ENCODE data around the gene NPHP3.
A peak's percentile ranks its signal among the peaks of the same experiment; 100 is the strongest.

Gene NPHP3

GRCh38 chr3:132695422-132695821 lies 26.8 kb downstream of the NPHP3 start:
- DNase-seq, result no peak

DNA sequence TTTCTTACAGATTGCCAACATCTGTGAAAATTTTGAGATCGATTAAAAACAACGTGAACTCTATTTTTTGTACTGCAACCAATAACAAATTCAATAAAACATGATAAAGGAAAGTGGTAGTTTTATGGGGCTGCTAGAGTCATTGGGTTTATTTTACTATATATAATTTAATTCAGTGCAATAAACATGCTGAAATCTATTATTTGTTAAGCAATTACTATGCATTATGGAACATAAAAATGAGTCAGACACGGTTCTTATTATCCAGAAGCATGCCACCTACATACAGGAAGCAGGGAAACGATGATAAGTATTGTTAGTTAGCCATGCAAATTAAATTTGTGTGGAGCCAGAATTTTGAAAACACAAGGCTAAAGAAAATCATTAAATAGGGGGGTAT lies 27.2 kb downstream of the NPHP3 start:
- no peak for DNase-seq

GRCh38 chr3:132690040-132690439 lies 32.2 kb downstream of the NPHP3 start:
- DNase-seq, result no peak

GRCh38 chr3:132682201-132682600 lies 40.0 kb downstream of the NPHP3 start:
- DNase-seq, result no peak

- DNase-seq, result no peak
Measured at GRCh38 chr3:132681421-132681820, 40.8 kb downstream of the NPHP3 start.

GRCh38 chr3:132679911-132680310 lies 42.3 kb downstream of the NPHP3 start:
- DNase-seq, result no peak

DNA sequence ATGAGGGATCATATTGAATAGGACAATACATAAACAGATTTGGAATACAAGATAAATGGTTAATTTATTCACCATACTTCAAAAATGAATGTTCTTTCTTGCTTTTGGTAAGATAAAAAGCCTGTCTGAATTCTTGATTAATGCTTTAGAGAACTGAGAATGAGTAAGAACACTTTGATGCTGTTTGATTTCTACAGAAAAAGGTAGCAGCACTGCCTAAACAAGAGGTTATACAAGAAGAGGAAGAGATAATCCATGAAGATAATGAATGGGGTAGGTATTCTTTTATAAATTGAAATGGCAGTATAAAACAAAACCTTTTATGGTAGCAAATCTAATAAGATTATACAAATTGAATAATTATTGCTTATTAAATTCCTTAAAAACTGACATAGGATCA lies 46.8 kb downstream of the NPHP3 start:
- DNase-seq, result no peak

DNA sequence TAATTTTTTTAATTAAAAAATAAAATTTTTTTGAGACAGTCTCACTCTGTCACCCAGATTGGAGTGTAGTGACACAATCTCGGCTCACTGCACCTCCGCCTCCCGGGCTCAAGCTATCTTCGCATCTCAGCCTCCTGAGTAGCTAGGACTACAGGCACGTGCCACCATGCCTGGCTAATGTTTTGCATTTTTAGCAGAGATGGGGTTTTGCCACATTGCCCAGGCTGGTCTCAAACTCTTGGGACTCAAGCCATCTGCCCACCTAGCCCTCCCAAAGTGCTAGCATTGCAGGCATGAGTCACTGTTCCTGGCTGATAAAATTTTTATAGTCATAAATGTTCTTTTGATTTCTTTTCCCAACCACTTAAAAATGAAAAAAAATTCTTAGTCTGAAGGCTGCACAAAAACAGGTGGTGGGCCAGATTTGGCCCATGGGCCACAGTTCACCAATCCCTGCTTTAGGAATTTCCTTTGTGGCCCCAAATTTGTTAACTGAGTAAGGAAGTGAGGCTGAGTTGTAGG lies 52.9 kb downstream of the NPHP3 start:
- DNase-seq, result no peak

GRCh38 chr3:132665230-132665745 lies 56.9 kb downstream of the NPHP3 start:
- no peak for DNase-seq

- no peak for DNase-seq
Measured at GRCh38 chr3:132662212-132662611, 60.0 kb downstream of the NPHP3 start.

GRCh38 chr3:132661101-132661500 lies 61.1 kb downstream of the NPHP3 start:
- no peak for DNase-seq

DNA sequence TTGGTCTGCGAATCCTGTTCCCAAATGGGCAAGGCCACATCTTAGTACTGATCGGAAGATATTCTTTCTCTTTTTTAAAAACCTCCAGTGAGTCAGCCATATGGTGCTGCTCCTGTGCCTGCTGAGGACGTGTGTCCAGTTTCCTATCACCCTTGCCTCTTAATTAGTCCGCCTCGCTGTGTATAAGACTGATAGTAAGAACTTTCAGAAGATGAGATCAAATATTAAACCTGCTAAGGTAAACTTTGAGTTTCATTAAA lies 61.5 kb downstream of the NPHP3 start:
- no peak for DNase-seq

DNA sequence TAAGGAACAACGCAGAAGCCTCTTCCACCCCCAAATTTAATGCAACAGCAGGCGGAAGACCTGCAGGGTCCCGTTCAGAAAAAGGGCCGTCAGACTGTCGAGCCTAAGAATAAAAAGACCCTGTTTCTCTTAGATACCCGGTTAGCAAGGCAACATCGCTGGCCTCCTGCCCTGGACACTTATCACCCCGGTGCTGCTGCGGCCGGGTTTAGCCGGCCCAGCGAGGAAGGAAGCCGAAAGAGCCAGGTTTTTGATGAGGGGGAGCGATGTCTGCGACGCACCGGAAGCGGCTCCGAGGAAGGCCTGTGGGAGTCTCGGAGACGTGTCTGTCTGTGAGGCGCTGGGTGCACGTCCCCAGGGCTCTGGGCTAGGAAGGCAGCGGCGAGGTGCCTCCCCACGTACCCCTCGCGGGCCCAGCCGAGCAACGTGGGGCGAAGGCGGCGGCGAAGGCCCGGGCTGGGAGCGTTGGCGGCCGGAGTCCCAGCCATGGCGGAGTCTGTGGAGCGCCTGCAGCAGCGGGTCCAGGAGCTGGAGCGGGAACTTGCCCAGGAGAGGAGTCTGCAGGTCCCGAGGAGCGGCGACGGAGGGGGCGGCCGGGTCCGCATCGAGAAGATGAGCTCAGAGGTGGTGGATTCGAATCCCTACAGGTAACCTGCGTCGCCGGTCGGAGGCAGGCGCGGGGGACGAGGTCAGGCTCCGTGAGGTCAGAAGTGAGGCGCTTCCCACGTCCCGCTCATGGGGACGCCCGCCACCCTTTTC lies 62.0 kb downstream of the NPHP3 start, which contains the start of gene UBA5:
Gene UBA5, plus strand, starts transcription at position 278 of the 759 bp plus-strand sequence. Its CDS starts 209 bp downstream, at position 487.
- peak; percentile 41 to 78 (median 60) for DNase-seq

- peak in 4 of 5 donors; percentile 11 to 35 (median 12) for DNase-seq
Measured at GRCh38 chr3:132659365-132660051, 62.7 kb downstream of the NPHP3 start, which contains the start of gene ACAD11. ACAD11 (minus strand) TSS chr3:132659809; CDS start chr3:132659751, 58 bp downstream.

- no peak for DNase-seq
Measured at GRCh38 chr3:132659000-132659364, 63.2 kb downstream of the NPHP3 start.

DNA sequence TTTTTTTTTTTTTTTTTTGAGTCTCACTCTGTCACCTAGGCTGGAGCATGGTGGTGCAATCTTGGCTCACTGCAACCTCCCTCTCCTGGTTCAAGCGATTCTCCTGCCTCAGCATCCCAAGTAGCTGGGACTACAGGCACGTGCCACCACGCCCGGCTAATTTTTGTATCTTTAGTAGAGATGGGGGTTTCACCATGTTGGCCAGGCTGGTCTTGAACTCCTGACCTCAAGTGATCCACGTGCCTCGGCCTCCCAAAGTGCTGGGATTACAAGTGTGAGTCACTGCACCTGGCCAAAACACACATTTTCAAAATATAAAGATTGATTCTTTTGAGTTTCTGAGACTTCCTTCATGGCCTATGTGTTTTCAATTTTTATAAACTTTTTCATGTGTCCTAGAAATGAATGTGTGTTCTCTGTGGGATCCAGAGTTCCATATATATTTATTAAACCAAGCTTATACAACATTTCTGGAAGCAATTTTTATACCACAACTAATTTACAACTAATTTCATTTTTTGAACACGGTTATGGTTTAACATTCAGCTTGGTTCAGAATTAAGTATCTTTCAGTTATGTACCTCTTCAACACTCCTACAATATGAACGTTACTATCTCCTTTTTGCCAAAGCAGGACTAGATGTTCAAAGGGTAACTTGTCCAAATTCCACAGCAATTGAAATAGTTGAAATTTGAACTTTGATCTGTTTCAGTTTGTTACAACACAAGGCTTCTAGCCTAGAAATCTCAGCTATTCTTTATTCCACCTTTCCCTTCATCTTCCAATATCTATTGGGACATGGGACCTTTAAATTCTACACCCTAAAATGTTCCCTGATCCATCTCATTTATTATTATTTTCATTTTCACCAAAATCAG lies 64.1 kb downstream of the NPHP3 start:
- no peak for DNase-seq

DNA sequence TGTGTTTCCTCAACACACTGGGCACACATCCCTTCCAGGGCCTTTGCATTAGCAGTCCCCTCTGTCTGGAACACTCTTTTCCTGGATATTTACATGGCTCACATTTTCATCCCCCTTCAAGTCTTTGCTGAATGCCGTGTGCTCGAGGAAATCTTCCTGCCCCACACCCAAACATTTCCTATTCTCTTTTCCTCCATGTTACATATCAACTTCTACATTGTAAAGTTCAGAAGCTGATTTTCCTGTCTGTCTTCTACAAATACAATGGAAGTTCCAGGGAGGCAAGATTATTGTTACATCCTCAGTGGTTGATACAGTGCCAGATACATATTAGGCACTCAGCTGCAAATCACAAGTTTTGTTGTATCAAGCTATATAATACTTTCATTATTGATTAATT lies 66.7 kb downstream of the NPHP3 start:
- no peak for DNase-seq

DNA sequence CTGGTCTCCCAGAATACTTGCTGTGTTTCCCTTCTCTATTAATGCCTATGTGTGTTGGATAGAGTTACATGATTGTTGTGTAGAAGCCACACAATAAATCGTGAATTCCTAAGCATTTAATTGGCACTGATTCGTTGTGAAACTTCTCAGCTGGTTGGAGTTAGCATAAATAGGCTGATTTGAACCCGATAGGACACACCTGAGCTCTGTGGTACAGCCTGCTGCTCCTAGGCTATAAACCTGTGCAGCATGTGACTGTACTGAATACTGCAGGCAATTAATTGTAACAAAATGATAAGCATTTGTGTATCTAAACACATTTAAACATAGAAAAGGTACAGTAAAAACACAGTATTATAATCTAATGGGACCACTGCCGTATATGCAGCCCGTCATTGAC lies 67.5 kb downstream of the NPHP3 start:
- DNase-seq, result no peak

DNA sequence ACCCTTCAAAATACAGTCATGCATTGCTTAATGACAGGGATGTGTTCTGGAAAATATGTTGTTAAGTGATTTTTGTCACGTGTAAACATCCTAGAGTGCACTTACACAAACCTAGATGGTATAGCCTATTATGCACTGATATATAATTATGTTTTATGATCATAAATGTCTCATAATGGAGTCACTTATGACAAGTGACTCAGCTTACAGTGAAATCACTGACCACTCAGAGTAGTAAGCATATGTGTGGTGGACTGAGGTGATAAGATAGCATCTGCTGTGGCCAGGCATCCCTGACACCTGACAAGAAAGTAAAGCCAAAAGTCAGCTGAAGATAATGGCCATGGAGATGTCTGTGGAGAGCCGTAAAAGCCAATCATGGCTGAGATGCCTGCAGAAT lies 68.0 kb downstream of the NPHP3 start:
- no peak for DNase-seq

GRCh38 chr3:132652640-132653270 lies 69.5 kb downstream of the NPHP3 start:
- no peak for DNase-seq

GRCh38 chr3:132650153-132650552 lies 72.1 kb downstream of the NPHP3 start:
- no peak for DNase-seq

DNA sequence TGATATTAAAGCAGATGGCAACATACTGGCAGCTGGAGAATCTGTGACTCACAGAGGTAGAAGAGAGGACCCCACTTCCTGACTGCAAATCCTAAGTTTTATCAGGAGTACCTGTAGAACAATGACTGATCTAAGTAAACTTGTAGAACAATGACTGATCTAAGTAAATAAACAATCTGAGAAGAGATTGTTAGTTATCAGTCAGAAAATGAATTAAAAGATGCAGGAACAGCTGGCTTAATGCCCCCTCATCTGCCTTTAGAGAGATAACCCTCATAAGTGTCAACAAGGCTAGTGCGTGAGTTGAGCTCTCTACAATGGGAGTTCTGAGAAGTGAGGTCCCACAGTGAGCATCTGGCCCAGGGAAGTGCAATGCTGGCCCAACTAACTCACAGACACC lies 77.2 kb downstream of the NPHP3 start:
- DNase-seq, result no peak

DNA sequence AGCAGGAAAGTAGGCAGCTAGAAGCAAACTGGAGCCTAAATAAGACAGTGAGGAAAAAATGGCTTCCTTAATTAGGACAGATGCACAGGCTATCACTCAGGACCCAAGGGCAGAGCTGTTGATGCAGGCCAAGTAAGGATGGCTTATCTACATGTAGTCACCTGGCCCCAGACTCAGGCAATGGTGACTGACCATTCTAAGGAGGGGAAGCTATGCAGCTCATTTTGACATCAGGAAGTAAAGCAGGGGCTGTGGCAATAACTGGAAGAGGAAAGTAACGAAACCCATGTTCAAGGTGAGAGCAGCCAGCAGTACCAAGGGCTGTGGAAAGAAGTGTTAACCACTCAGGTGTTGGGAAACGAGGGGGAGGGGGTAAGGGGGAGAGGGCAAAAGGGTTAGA lies 78.8 kb downstream of the NPHP3 start:
- no peak for DNase-seq
